22Rv1 (cell line): ENCODE data around the gene MRPS23.

ENCODE experiments used
- CTCF ChIP-seq: fragments of 450-650 bp; IDR thresholded peaks from 2 replicates; pipeline ENCODE4 v1.5.1; 2017; ENCODE audit warnings: mild to moderate bottlenecking
- ZFX ChIP-seq: fragments of 450-650 bp; IDR thresholded peaks from 2 replicates; pipeline ENCODE4 v1.6.1; 2017; ENCODE audit warnings: antibody characterized with exemption, borderline replicate concordance

GRCh38 chr17:57852955-57853328, 3.1 kb upstream of the MRPS23 start:
- TF ChIP-seq CTCF: no peak
- no peak for TF ChIP-seq ZFX
